Stimulated activated naive CD8-positive, alpha-beta T cell treated with anti-CD3 and anti-CD28 coated beads, Interleukin-15, Interleukin-2, amounts not matched to agents 100 U/mL and 50 U/mL, for 24 hours (primary cell): ENCODE measurements around the gene ANO7.

Experiments used
- ATAC-seq: fragments of 150-1000 bp; cut with Tn5 transposase; one replicate; pipeline ENCODE4 v1.10.0; 2021
- DNase-seq: peaks from one replicate; pipeline ENCODE4 v3.0.0; 2021

The ANO7 gene

DNA sequence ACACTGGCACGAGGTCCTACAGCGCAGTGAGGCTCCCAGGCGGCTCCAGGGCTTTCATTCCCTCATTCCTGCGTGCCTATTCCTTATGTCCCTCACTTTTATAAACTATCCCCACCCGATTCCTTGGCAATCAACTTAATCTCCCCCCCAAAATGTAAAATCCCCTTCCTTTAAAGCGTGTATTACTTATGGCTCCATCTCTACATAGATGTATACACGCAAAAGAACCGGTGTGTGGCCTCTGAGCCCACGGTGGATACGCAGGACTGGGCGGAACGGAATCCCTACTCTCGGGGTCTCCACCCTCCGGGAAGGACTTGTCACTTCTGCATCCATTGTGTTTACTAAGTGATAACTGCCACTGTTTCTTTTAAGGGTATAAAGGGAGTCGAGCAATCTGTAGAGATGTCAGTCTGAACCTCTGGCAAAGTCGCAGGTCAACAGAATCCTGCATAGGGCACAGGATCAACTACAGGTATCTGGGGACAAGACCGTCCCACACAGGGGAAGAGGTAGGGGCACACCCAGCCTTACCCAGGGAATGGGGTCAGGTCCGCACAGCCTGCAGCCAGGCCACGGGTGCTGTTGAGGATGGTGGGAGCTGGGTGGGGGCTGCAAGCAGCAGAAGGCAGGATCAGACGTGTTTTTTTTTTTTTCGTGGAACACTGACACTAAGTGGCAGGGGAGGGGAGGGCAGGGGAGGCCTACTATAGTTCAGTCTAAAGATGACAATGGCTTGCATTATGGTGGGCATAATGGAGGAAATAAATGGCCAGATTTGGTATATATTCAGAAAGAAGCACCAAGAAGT, 84.9 kb downstream of the ANO7 start:
- ATAC-seq, result no peak
- DNase-seq, result no peak

DNA sequence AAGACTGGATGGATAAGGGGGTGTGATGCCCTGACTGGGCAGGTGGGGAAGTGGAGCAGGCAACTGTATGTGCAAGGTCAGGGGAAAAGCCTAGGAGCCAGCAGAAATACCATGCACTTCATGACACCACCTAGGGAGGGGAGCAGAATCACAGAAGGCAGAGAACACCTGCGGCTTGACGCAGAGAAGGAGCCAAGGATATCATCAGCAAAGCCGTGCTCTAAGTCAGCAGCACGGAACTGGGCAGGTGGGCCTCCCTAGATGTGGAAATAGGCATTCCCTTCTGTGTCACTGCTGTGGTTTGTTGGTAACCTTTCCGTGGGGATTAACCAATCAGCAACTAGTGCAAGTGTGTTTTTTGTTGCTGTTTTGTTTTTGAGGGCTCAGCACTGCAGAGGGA, 85.7 kb downstream of the ANO7 start:
- DNase-seq (no peak), ATAC-seq (no peak)
